Right ventricle myocardium inferior (tissue), 1 donor: ENCODE results near the gene CERS6. TPM values are rescaled to one million over a fixed set of nuclear protein-coding genes. Genes with fewer than 3 reads are reported as not detected.
A peak's percentile ranks its signal among the peaks of the same experiment; 100 is the strongest.
"Not testable (repeated sequence)": the region's sequence is repeated elsewhere in the genome, so short reads cannot be mapped to it uniquely, and the experiment has no call there.

Experiments
- ATAC-seq: fragments of 200-7000 bp; cut with Tn5 transposase; one replicate; pipeline ENCODE4 v1.9.1; 2020; ENCODE audit warnings: mild to moderate bottlenecking, moderate library complexity
- DNase-seq: peaks from one replicate; pipeline ENCODE4 v3.0.0; 2021; ENCODE audit errors: missing footprints
- intact Hi-C: fragments of 100-400 bp; cut with DNase I; formaldehyde crosslinking; loops from one replicate; pipeline ENCODE4 v1.11.0; 2022
- total RNA-seq: library from RNA; stranded (reverse); fragmentation: NEBNext Ultra II Directional; extraction: Animal tissue kit (Norgen Biotek cat#: 25700); gene quantifications from one replicate; pipeline ENCODE4 v1.2.1, GENCODE V29; 2021
- donor health status: DM: no; HTN: yes; CAD: no; lungs with severe emphysema.

CERS6 gene
- total RNA-seq, 1 donor from 2014 or later: 65.7 TPM

DNA sequence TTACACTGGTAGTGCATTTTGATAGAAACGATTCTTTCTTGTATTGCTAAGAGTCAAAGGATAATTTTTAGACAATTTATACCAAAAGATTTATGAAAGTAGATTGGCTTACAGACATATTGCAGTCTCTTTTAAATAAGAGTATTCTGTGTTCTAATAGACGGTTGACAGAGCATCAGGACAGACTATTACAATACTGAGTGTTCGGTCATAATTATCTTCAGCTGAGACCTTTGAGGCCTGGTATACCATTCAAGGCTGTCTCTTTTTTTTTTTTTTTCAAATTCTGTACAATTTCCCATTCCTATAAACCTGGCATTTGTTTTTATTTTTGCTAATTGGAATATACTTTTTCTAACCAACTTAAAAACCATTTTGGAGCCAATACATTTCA, 205.8 kb downstream of the CERS6 start:
- DNase-seq (no peak), ATAC-seq (no peak)
- intact Hi-C loops: no loop called here

DNA sequence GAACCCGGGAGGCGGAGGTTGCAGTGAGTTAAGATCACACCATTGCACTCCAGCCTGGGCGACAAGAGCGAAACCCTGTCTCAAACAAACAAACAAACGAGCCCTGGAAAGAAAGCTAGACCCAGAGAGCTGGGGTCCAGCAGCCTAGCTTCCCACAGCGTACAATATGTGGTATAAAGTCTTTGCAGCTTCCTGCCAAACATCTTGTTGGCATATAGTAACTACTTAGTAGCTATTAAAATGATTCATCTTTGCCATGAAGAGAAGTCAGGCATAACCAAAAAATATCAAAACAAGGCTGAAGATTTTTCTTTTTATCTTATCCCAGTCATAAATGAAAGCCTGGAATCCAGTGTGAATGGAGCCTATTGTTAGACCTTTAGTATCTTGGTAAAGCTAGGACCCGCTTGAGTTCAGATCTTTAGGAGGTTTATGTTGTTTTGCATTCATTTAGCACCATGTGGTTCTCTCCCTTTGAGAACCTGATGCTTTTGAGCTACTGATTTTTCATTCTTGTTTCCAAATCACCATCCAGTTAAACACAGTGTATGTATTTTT, 206.7 kb downstream of the CERS6 start:
- intact Hi-C loops: no loop called here
- no peak for DNase-seq
- ATAC-seq: no peak

DNA sequence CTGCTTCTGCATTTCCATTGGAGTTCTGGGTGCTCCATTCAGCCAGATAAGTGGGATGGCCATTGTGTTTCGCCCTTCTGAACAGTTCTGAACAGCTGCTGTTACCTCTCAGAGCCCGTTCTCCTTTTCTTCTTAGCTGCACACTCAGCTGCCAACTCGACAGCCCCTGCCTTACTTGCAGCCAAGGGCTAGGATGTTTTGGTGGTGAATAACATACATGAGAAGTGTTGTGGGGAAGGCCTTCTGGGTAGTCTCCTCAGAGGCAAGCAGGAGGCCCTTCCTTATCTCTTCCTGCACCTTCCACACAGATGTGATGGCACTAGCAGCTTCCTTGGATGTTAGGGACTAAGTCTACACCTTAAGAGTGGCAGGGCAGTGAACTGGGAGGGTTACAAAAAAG, 207.9 kb downstream of the CERS6 start:
- DNase-seq (no peak), ATAC-seq (no peak)

DNA sequence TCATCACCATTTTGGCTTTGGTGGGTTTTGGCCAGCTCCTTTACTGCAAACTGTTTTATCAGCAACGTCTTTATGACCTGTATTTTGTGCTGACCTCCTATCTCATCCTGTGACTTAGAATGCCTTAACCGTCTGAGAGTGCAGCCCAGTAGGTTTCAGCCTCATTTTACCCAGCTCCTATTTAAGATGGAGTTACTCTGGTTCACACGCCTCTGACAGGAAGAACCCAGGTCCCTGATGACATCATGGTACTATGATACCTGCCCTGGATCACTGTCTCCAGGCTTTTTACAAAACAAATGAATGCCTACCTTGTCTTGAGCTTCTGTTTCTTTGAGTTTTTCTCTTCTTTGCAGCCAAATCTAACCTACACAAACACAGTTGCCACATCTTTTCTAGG, 208.6 kb downstream of the CERS6 start:
- intact Hi-C loops, ATAC-seq, DNase-seq: not testable (repeated sequence)

More for the DNA sequence above, 207.9 kb downstream of the CERS6 start:
- intact Hi-C loops: no loop called here

DNA sequence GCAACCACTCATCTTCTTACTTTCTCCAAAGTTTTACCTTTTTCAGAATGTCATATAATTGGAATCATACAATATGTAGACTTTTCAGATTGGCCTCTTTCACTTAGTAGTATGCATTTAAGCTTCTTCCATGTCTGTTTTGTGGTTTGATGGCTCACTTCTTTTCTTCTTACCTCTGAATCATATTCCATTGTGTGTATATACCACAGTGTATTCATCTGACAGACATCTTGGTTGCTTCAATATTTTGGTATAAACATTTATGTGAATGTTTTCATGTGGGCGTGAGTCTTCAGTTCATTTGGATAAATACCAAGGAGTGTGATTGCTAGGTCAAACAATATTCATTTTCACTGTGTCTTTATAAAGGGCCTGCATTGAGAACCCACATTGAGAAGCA, 210.3 kb downstream of the CERS6 start:
- ATAC-seq: no peak

DNA sequence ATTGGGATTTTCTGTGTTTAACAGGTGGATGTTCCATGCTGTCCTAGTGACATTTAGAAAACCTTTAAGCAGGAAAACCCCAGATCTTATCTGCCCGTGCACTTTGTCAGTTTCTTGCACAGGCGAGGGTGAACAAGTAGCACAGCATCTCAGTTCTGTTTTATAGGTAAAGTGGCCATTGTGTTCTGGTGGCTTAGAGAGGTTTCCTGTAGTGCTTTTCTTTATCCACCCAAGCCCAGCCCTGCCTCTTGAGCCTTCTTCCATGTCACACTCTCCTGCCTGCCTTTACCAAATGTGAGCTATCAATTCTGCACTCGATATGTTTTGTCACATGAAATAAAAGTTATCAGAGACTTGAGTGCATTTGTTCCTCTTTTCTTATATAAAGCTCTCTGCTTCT, 211.1 kb downstream of the CERS6 start:
- intact Hi-C loops: no loop called here
- no peak for ATAC-seq
- no peak for DNase-seq

More for the DNA sequence above, 210.3 kb downstream of the CERS6 start:
- intact Hi-C loops: no loop called here
- DNase-seq: no peak

DNA sequence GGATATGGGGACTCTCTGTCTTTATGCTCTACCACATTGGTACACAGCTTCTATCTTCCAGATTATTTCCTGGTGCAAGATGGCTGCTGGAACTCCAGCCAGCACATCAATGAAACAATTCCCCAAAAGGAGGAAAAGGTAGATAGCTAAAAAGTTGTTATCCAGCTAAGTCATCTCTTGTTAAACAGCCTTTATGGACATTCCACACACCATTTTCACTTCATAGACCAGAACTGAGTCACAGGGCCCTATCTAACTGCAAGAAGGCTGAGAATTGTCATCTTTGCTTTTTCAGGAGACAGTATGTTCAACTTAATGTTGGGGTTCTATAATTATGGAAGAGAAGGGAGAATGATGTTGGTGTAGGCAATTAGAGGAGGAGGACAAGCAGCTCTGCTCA, 213.1 kb downstream of the CERS6 start:
- ATAC-seq: no peak
- DNase-seq: no peak
- intact Hi-C loops: no loop called here

DNA sequence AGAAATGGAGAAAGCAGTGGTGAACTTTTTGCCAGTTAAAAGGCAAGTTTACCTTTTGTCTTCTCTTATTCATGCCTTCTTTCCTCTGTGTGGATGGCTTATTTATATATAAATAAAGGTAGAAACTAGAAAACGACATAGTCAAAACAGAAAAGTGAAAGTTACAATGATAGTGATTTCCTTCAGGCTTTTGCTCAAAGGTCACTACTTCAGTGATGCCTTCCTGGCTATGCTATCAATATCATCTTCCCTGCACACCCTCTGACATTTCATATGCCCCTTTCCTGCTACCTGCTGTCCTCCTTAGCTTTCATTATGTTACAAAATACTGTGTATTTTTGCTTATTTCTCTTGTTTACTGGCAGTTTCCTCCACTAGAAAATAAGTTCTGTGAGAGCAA, 214.4 kb downstream of the CERS6 start:
- ATAC-seq (no peak), DNase-seq (no peak)
- intact Hi-C loops: no loop called here

DNA sequence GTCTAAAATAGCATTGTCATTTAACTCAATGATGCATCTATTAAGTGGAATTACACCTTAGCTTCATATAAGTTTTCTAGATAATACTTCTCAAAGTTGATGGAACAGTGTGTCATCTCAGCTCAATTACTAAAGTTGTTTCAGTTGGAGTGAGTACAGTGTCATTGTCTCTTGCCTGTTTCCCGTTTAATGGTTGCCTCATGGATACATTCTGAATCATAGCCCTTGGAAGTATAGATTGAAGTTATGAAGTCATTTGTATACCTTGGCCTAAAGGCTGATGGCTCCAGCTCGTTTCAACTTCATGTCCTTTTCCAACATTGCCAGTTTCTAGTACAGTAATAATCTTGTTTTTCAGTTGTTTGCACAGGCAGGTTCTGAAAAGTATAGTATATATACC, 215.9 kb downstream of the CERS6 start:
- DNase-seq (no peak), ATAC-seq (no peak)
- intact Hi-C loops: no loop called here

DNA sequence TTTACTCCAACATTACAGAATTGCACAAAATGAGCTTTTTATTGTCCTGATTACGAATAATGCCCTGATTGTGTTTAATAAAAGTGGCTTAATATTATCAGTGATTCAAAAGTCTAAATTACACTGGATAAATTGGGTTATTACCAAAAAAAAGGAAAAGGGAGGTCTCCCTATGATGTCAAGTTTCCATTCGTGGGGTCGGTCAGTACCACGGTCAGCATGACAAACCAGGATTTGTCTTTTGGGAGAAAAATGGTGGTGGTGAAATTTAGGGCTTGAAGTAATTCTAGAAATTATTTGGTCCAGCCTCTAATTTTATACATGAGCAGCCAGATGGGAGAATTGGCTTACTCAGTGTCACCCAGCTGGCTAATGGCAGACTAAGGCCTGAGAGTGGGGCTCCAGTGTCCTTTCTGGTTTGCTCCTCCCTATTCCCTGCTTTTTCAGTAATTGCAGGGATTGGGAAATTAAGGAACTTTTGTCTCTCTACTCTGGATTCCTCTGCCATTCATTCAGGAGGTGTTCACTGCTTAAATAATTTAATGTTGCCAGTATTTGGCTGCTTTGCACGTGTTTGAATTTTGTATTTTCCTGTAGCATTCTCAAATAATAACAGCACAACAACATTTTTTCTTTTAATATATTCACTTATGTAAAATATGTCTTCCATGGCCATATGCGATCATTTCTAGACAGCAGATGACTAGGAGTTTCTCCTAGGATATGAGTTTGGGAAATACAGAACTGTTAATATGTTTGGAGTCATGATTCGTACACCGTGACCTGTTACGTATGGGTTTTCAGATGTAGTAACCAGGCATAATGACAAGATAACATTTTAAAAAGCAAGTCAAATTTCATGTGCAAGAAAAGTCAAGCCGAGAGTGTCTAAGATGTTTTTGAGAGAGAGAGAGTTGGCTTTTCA, 217.5 kb downstream of the CERS6 start:
- intact Hi-C loops: no loop called here
- no peak for ATAC-seq
- no peak for DNase-seq

DNA sequence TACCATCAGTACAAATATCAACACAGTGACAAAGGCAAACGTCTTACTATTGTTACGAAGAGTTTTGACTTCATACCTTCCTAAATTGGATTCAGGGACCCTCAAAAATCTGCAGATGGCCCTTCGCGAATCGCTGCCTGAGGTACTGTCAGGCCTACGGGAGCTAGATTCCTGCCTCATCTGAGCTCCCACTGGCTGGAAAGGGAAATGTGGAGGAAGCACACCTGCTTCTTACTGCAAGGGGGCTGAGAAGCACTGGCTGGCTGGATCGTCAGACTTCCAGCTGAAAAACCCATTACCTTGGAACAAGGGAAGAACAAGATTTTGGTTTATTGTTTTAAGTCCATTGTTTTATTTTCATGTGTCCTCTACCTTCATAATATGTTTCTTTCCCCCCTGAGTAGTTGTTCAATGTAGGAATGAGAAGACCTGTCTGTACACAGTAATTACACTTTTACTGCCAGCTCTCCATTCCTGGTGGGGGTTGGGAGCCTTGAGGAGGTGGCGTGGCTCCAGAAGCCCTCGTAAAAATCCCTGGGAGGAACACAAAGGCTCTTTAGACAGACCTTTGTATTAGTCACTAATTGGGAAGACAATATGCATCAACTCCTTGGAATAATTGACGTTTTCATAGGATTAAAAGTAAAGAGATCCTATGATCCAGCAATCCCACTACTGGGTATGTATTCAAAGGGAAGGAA, 222.2 kb downstream of the CERS6 start:
- DNase-seq (no peak), ATAC-seq (no peak)
- intact Hi-C loops: no loop called here

DNA sequence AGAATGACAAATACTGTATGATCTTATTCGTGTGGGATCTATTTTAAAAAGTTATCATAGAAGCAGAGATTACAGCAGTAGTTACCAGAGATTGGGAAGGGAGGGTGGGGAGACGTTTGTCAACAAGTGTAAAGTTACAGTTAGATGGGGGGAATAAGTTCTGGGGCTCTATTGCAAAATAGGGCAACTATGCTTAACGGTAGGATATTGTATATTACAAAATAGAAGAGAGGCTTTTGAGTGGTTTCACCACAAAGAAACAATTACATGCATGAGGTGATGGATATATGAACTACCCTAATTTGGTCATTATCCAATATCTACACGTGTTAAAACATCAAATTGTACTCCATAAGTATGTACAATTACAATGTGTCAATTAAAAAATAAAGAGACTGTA, 223.0 kb downstream of the CERS6 start:
- intact Hi-C loops: no loop called here
- DNase-seq (no peak), ATAC-seq (no peak)

DNA sequence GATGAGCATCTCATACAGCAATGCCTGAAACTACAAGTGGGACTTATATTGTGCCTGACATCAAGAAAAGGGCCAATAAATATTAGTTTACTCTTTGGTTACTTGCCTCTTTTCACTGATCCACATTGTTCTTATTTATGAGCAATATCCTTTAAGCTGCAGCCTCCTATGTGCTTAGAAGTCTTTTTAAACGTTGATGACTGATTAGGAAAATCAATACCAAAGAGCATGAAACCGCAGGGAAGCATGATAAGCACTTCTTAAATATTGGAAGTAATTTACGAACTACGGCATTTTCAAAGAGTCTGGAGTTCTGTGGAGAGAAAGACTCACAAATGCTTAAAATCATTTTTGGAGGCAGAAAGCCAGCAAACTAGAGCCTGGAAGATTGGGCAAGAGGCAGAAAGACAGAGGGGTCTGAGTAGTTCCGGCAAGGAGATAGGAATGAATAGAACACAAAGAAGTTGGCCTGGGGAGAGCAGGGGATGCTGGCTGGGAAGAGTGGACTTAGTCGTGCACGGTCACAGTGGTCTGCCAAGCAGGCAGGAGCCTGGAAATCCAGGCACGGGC, 223.8 kb downstream of the CERS6 start:
- ATAC-seq: no peak
- no peak for DNase-seq
- intact Hi-C loops: no loop called here

DNA sequence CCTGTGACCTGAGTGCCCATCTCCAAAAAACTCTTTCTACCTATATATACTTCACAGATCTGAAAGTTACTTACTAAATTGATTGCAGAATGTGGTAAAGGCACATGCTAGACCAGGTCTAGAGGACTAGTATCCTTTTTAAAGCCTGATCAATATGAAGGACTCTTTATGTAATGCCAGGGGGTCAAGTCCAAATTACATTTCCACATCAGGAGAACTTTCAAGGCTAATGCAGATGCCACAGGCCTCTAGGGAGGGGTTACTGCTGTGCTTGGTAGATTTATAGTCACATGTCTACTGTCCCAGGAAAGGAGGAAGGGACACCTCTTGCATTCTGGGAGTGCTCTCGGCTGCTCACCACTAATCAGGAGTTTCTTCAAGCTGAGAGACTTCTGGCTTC, 227.9 kb downstream of the CERS6 start:
- intact Hi-C loops: no loop called here
- ATAC-seq: no peak

DNA sequence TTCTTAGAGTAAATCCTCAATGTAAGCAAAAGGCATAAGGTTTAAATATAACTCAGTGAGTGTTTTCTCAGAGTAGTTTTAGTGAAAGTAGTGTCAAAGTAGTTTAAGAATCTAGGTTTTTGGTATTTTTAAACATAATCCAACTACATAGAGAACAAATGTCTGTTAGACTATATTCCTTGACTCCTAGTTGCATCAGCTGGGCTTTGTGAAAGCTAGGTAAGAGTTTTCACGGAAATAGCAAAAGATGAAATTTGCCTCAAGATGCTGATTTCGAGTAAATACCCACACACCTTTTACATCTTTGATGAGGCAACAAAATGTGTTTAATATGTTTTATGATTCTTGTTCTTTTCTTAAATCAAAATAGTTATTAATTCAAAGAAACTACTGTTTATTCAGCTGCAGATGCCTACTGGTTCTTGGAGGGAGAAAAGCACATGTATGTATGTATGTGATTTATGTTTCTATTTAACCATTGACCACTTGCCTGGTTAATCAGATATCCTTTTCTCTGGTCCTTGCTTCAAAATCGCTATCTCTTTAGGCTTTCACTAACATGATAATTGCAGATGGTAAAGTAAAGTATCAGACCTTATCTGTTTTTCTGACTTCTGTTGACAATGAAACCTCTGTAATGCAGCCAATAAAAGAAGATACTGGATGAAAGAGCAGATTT, 229.0 kb downstream of the CERS6 start:
- DNase-seq (no peak), ATAC-seq (no peak)
- intact Hi-C loops: loop anchor here (5.0 kb wide), 2 partner anchors 118 to 243 kb away; no protein-coding TSS in a partner anchor

More for the DNA sequence above, 227.9 kb downstream of the CERS6 start:
- DNase-seq: no peak

DNA sequence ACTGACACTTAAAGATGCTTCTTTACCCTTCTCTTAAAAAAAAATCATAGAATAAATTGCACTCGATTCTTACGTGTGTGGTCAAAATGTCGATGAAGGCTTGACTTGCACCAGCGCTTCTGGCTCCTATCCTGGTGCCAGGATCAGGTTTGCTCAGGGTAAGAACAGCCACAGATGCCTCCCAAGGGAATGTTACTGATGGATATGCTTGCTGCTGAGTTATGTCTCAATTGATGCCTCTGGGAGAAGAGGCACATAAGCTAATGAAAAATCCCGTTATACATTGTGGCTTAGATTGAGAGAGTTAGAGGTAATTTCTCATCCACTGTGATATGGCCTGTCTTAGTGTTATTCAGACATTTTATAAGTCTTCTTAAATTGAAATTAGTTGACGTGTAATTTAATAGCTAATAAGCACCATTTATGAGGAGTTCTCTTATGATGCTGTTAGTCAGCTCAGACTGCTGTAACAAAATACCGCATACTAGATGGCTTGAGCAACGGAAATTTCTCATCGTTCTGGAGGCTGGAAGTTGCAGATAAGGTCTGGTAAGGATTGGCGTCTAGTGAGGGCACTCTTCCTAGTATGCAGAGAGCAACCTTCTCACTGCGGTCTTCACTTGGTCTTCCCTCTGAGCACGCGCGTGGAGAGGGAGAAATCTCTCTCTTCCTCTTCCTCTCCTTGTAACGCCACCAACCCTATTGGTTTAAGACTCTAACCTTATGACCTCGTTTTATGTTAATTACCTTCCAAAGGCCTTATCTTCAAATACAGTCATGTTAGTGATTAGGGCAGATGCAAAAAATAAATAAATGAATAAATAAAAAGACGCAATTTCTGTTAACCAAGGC, 229.8 kb downstream of the CERS6 start:
- DNase-seq (no peak), ATAC-seq (peak; percentile 44)
- intact Hi-C loops: loop anchor here (5.0 kb wide), 2 partner anchors 119 to 244 kb away; no protein-coding TSS in a partner anchor

DNA sequence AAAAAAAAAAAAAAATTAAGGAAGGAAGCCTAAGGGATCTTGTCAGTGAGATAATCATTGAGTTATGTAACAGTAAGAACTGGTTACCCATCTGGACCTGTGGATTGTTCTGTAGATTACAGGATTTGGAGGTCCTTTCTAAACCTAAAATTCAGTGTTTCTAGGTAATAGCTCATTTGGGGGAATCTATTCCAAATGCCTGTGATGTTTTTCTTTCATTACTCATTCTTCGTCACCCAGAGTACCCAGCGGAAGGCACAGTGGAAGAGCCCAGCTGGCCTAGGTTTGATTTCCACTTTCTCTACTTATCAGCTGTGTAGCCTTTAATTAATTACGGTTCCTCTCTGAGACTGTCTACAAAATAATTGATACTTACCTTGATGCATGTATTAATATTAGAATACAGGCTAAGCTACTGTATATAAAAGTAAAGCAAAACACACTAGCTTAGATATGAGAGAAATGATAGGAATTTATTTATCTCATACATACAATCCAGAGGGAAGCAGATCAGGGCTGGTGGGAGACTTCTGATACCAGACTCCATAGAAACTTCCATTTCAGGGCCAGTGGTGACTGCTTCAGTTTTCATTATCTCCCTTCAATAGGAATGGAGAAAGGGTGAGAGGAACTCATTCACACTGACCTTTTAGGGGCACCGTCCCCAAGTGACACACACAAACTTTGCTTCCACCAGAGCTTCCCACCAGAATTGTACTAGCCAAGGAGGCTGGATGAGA, 230.6 kb downstream of the CERS6 start:
- intact Hi-C loops: loop anchor here (1.0 to 5.0 kb wide), 3 partner anchors 119 to 339 kb away; no protein-coding TSS in a partner anchor
- DNase-seq (no peak), ATAC-seq (no peak)
